Measurements from ENCODE around the gene USP13. TPM values are rescaled to one million over a fixed set of nuclear protein-coding genes. Genes with fewer than 3 reads are reported as not detected.
"Not testable (repeated sequence)": the region's sequence is repeated elsewhere in the genome, so short reads cannot be mapped to it uniquely, and the experiment has no call there.

Gene USP13
- total and polyA plus RNA-seq, 4 donors, result 4.3 to 25.2 (median 10.4) TPM

DNA sequence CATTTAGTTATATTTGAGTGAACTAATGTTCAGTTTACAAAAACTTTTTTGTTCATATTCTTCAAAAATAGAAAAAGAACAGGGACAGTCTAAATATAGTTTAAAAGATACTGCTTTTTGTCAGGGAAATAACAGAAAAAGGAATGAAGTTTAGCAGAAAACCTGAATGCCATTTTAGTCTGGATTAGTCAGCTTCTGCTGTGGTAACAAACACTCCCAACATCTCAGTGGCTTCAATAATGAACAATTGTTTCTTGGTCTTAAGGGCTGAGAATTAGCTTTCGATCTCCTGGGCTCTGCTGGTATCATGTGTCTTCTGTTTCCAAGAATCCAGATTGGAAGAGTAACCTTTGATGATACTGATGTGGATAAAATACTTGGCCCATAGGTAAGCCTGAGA is 12.4 kb upstream of the USP13 start:
- Histone ChIP-seq H3K9ac (ENCODE audit: insufficient read depth in 1 of 2, low read length in 2 of 2) (no peak overlapping the region), H3K9me3 (ENCODE audit: control insufficient read depth in 4 of 4, insufficient read depth in 3 of 4, low read length in 3 of 4) (no peaks in the 10 kb centered on the region), H3K4me1 (ENCODE audit: control insufficient read depth in 5 of 5, insufficient read depth in 5 of 5, low read length in 5 of 5) (peaks cover 0 to 1% (median 0%) of the 10 kb centered on the region in 5 donors), H3K4me3 (no peak overlapping the region), H3K27ac (ENCODE audit: low read depth in 1 of 2, low read length in 1 of 2) (no peak overlapping the region), H3K36me3 (ENCODE audit: control insufficient read depth in 4 of 4, insufficient read depth in 4 of 4, low read length in 4 of 4) (no peaks in the 10 kb centered on the region), H3K27me3 (ENCODE audit: control insufficient read depth in 3 of 3, insufficient read depth in 3 of 3, low read length in 2 of 3) (no peaks in the 10 kb centered on the region)
- TF ChIP-seq, protein P1, sequence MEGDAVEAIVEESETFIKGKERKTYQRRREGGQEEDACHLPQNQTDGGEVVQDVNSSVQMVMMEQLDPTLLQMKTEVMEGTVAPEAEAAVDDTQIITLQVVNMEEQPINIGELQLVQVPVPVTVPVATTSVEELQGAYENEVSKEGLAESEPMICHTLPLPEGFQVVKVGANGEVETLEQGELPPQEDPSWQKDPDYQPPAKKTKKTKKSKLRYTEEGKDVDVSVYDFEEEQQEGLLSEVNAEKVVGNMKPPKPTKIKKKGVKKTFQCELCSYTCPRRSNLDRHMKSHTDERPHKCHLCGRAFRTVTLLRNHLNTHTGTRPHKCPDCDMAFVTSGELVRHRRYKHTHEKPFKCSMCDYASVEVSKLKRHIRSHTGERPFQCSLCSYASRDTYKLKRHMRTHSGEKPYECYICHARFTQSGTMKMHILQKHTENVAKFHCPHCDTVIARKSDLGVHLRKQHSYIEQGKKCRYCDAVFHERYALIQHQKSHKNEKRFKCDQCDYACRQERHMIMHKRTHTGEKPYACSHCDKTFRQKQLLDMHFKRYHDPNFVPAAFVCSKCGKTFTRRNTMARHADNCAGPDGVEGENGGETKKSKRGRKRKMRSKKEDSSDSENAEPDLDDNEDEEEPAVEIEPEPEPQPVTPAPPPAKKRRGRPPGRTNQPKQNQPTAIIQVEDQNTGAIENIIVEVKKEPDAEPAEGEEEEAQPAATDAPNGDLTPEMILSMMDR (IDR thresholded peaks at IDR 0.05; ENCODE audit: control extremely low read depth, extremely low read depth), result no peak
- no peak for DNase-seq
- no peak for ATAC-seq (ENCODE audit: insufficient read depth, low FRiP score)
- 98 to 100% methylated on average over 1 of the region's 1 CpG for WGBS, 2 donors

GRCh38 chr3:179642871-179643270 is 10.0 kb upstream of the USP13 start:
- Histone ChIP-seq H3K4me3 (no peak overlapping the region), H3K27ac (ENCODE audit: low read depth in 1 of 2, low read length in 1 of 2) (no peak overlapping the region), H3K4me1 (ENCODE audit: control insufficient read depth in 5 of 5, insufficient read depth in 5 of 5, low read length in 5 of 5) (peaks cover 0 to 1% (median 0%) of the 10 kb centered on the region in 5 donors), H3K9ac (ENCODE audit: insufficient read depth in 1 of 2, low read length in 2 of 2) (no peak overlapping the region), H3K36me3 (ENCODE audit: control insufficient read depth in 4 of 4, insufficient read depth in 4 of 4, low read length in 4 of 4) (no peaks in the 10 kb centered on the region), H3K9me3 (ENCODE audit: control insufficient read depth in 4 of 4, insufficient read depth in 3 of 4, low read length in 3 of 4) (no peaks in the 10 kb centered on the region), H3K27me3 (ENCODE audit: control insufficient read depth in 3 of 3, insufficient read depth in 3 of 3, low read length in 2 of 3) (no peaks in the 10 kb centered on the region)
- TF ChIP-seq, protein P1 (IDR thresholded peaks at IDR 0.05; ENCODE audit: control extremely low read depth, extremely low read depth), result no peak
- DNase-seq (no peak), ATAC-seq (ENCODE audit: insufficient read depth, low FRiP score) (no peak)
- WGBS, 2 donors, result 91 to 92% methylated on average over 3 of the region's 3 CpGs

- not testable (repeated sequence) for H3K4me1 ChIP-seq (ENCODE audit: control insufficient read depth in 5 of 5, insufficient read depth in 5 of 5, low read length in 5 of 5); H3K36me3 ChIP-seq (ENCODE audit: control insufficient read depth in 4 of 4, insufficient read depth in 4 of 4, low read length in 4 of 4); H3K9ac ChIP-seq (ENCODE audit: insufficient read depth in 1 of 2, low read length in 2 of 2); H3K27me3 ChIP-seq (ENCODE audit: control insufficient read depth in 3 of 3, insufficient read depth in 3 of 3, low read length in 2 of 3); H3K9me3 ChIP-seq (ENCODE audit: control insufficient read depth in 4 of 4, insufficient read depth in 3 of 4, low read length in 3 of 4); DNase-seq; H3K27ac ChIP-seq (ENCODE audit: low read depth in 1 of 2, low read length in 1 of 2); ATAC-seq (ENCODE audit: insufficient read depth, low FRiP score); H3K4me3 ChIP-seq
- WGBS, 2 donors, result 86 to 91% methylated on average over 8 of the region's 8 CpGs
Measured at GRCh38 chr3:179643837-179644236, 9.0 kb upstream of the USP13 start.

DNA sequence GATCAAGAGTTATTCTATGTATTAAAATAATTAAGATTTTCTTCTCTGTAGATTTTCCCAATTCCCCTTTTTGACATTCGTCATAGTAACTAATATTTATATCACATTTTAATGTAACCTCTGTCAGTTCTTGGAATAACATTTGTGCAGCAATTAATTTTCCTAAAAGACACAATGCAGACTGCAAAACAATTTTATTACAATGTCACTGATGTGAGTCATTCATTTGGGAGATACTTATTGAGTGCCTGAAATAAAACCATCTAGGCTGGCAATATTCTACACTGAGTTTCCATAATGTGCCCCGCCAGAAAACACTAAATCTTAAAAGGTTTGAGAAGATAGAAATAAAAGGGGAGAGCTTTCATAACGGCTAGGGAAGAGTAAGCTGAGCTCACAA is 6.7 kb upstream of the USP13 start:
- DNase-seq (no peak), ATAC-seq (ENCODE audit: insufficient read depth, low FRiP score) (no peak)
- Histone ChIP-seq H3K36me3 (ENCODE audit: control insufficient read depth in 4 of 4, insufficient read depth in 4 of 4, low read length in 4 of 4) (no peaks in the 10 kb centered on the region), H3K4me3 (no peak overlapping the region), H3K9me3 (ENCODE audit: control insufficient read depth in 4 of 4, insufficient read depth in 3 of 4, low read length in 3 of 4) (no peaks in the 10 kb centered on the region), H3K9ac (ENCODE audit: insufficient read depth in 1 of 2, low read length in 2 of 2) (no peak overlapping the region), H3K27ac (ENCODE audit: low read depth in 1 of 2, low read length in 1 of 2) (no peak overlapping the region), H3K4me1 (ENCODE audit: control insufficient read depth in 5 of 5, insufficient read depth in 5 of 5, low read length in 5 of 5) (peaks cover 0 to 3% (median 0%) of the 10 kb centered on the region in 5 donors), H3K27me3 (ENCODE audit: control insufficient read depth in 3 of 3, insufficient read depth in 3 of 3, low read length in 2 of 3) (no peaks in the 10 kb centered on the region)
- TF ChIP-seq, protein P1 (IDR thresholded peaks at IDR 0.05; ENCODE audit: control extremely low read depth, extremely low read depth), result no peak
- 85 to 88% methylated on average over 3 of the region's 3 CpGs for WGBS, 2 donors
